GM19023 (cell line): ENCODE measurements around the gene PRPF31.
A peak's percentile ranks its signal among the peaks of the same experiment; 100 is the strongest.
"Not testable (repeated sequence)": the region's sequence is repeated elsewhere in the genome, so short reads cannot be mapped to it uniquely, and the experiment has no call there.

Experiments
- ATAC-seq: cut with Tn5 transposase; IDR thresholded peaks from one replicate; pipeline ENCODE4 v1.9.1; 2021; ENCODE audit warnings: mild to moderate bottlenecking, moderate library complexity; ENCODE audit not compliant: unreplicated experiment

PRPF31 gene

GRCh38 chr19:54160182-54160811, 44.7 kb downstream of the PRPF31 start:
- no peak for ATAC-seq

GRCh38 chr19:54160854-54161253, 45.3 kb downstream of the PRPF31 start:
- ATAC-seq, result no peak

DNA sequence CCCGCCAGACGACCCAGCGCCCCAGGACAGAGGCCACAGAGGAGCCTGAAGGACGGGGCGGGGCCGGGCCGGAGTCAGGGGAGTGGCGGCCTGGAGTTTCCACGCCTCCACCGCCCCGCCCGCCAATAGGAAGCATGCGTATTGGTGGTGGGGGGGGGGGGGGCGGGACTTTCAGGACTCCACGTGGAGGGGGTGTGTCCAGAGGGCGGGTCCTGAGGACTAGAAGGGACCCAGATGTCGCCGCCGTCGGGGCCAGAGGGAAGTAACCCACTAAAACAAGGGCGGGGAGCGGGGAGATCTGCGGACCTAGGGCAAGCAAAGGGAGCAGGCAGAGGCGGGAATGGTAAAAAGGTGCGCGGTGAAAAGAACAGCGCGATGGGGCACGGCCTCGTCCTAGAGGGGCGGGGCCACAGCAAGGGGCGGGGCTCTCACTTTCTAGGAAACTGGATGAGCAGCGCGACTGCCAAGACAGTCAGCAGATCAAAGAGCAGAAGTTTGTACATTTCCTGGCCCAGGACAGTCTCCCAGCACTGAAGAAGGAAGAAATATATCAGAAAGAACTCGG, 46.8 kb downstream of the PRPF31 start:
- no peak for ATAC-seq

- ATAC-seq, result no peak
Measured at GRCh38 chr19:54162884-54163283, 47.3 kb downstream of the PRPF31 start.

DNA sequence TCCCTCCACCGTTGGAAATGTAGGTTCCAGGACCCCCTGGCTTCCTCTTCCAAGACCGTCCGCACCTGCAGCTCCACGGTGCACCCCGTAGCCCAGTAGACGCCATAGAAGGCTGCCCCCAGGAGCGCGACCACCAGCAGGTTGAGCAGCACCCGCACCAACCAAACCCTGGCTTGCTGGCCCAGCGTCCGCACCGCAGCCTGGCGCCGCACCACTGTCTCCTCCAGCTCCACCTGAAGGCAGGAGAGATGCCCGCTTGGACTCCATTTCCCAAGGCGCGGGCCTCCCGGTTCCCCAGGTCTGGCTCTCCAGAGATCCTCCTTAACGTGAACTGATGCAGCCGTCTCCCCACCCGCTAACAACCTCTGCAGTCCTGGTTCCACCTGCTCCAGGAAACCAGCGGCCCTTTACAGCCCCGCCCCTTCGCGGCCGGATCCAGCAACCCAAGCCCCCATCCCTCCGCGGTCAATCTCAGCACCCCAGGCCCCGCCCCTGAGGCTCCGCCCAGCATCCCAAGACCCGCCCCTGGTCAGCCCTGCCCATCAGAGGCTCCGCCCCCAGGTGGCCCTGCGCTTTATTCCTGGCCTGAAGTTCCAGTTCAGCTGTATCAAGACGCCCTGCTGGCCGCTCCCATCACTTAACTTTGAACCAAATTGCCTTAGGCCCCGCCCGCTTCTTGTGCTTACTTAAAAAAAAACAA, 49.0 kb downstream of the PRPF31 start:
- no peak for ATAC-seq

DNA sequence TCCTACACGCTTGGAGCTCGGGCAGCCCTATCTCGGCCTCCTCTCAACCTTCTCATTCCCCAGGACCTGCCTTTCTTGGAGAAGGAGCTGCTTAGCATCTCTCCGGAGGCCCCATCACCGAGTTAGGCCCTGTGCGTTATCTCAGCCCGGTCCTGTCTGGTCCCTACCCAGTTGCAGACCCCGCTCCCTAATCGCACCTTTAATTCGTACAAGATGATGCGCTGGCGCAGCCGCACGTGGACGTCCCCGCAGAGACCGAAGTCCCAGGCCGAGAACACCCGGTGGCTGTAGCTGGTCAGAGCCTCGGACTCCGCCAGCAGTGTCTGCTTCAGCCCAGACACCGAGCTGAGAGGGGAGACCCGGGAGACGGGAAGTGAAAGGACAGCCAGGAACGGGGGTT, 49.7 kb downstream of the PRPF31 start:
- no peak for ATAC-seq

GRCh38 chr19:54168174-54168917, 52.8 kb downstream of the PRPF31 start:
- ATAC-seq, result peak; percentile 60

- ATAC-seq, result no peak
Measured at GRCh38 chr19:54169149-54169740, 53.7 kb downstream of the PRPF31 start.

GRCh38 chr19:54171736-54172431, 56.3 kb downstream of the PRPF31 start:
- ATAC-seq, result not testable (repeated sequence)

DNA sequence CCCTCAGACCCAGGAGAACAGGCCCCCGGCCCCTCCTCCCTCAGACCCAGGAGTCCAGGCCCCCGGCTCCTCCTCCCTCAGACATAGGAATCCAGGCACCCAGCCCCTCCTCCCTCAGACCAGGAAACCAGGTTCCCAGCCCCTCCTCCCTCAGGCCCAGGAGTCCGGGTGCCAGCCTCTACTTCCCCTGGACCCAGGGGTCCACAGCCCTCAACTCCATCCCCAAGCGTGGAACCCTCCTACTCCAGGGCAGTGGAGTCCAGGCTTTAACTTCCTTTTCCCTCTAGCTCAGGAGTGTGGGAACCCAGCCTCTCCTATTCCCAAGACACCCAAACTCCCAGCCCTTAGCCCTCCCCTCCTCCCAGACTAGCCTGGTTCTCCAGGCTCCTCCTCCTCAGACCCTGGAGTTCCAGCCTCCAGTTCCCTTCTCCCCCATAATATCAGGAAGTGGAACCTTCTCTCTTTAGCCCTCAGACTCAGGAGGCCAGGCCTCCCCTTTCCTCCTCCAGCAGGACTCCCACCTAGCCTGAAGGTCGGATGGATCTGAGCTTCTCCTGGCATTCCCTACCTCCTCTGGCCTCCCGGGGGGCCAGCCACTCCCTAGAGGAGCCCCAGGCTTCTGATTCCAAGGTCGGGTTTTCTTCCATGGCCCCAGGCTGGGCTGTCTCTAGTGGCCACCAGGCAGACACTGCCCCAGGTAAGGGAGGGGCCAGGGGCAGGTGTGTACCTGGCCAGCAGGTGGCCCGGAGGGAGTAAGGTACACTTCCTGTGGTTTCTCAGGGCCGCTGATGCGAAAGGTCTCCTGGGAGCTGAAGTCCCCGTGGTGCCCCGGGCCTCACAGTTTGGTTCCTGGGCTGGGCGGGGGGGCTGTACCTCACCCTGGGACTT, 57.2 kb downstream of the PRPF31 start, which contains the start of gene TMC4:
TMC4 (minus strand) TSS at position 690 of the 888 bp plus-strand sequence; CDS start at position 647, 43 bp downstream.
- no peak for ATAC-seq

- ATAC-seq, result no peak
Measured at GRCh38 chr19:54173359-54173699, 57.8 kb downstream of the PRPF31 start.

DNA sequence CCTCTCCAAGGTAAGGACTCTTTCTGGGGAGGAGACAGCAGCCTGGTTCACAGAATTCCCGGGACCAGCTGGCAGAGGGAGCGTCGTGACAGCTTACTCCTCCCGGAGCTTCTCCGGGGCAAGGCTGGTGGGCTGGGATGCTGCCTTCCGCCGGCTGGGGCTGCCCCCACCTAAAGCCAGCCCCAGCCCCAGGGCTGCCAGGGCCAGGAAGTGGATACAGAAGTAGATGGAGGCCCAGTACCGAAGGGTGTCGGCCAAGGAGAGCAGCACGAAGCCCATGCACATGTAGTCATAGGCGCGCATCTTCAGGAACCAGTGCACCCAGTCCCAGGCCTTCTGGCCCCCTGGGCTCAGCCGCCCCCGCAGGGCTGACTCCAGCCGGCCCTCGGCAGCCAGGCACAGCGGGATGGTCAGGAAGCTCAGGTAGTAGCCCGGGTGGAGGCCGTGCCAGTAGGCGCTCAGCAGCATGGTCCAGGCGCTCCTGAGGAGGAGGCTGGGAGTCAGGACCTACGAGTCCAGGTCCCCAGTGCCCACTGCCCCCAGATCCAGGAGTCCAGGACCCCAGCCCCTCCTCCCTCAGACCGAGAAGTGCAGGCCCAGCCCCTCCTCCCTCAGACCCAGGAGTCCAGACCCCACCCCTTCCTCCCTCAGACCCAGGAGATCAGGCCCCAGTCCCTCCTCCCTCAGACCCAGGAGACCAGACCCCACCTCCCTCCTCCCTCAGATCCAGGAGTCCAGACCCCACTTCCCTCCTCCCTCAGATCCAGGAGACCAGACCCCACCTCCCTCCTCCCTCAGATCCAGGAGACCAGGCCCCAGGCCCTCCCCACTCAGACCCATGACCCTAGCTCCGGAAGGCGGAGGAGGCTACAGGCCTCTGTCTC, 58.6 kb downstream of the PRPF31 start:
- ATAC-seq, result no peak

DNA sequence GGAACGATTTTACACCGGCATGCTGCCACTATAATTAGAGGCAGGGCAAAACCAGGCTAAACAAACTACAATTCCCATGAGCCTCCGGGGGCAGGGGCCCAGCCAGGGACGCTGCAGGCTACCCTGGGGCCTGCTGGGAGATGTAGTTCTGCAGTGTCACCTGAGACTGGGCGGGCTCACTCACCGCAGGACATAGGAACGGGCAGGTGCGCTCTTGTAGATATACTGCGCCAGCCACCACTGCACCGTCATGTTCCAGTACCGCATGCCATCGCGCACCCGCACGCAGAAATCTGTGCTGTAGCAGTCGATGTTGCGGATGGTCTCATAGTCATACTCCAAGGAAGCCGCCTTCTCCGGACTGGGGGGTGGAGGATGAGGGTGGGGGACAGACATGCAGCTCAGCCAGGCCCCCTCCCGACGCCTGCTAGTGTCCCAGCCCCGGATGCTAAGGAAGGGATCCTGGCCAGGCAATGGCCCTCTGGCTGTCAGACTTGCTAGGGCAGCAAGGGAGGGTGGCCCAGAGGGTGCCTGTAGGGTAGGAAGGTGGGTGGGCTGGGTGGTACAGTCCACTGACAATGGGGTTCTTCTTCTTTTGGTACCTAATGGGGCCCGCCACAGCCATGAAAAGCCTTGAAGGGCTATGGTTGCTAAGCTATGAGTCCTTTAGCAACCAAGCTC, 63.2 kb downstream of the PRPF31 start:
- ATAC-seq, result no peak

DNA sequence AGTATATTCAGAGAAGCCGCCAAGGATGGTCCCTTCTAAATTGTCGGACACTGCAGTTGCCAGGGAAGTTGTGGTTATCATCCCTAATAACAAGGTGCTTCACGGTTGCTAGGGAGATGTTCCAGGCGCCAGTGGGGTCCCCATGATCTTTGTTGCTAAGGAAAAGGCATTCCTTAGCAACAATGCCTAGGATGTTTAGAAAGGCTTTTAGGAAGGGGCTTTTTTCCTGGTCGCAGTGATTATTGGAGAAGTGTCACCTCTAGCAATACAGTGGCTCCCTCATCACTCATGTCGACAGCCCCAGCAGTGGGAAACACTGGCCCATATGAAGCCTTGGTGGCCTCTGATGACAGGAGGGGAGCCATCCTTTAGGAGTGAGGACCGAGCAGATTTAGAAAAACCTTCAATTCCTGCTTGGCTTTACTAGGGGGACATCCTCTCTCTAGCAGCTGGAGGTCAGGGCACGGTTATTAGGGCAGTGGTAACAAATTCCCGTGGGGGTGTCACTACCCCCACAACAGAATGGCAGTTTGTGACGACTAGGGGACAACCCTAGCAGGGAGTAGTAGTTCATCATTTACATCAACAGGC, 63.8 kb downstream of the PRPF31 start:
- no peak for ATAC-seq

GRCh38 chr19:54179921-54180461, 64.4 kb downstream of the PRPF31 start:
- ATAC-seq, result no peak

GRCh38 chr19:54180691-54181091, 65.1 kb downstream of the PRPF31 start:
- ATAC-seq, result no peak
